ENCODE data around the gene ETNK2. TPM values are rescaled to one million over a fixed set of nuclear protein-coding genes. Genes with fewer than 3 reads are reported as not detected.

Gene ETNK2
- total and polyA plus RNA-seq, 2 of the 4 experiments (the other 2 are of a cell fraction), result 18.9 to 26.0 TPM

- H2BK120ac ChIP-seq (ENCODE audit: low read depth, low read length), result no peak overlapping the region
- in situ Hi-C loops (cut with MboI; ENCODE audit: low sequenced_read_pairs), result no loop called here
- CTCF ChIA-PET, result interaction anchor here (1.5 kb wide), 1 partner anchor 270 kb away, joined by 3 read pairs; no protein-coding TSS in a partner anchor
These were observed 10.7 kb downstream of the ETNK2 start for GRCh38 chr1:204141131-204141530.

More at GRCh38 chr1:204141131-204141530, 10.7 kb downstream of the ETNK2 start:
- H4K91ac ChIP-seq (ENCODE audit: insufficient read depth, low read depth, low read length), result no peak overlapping the region
- no peak overlapping the region for H2AK9ac ChIP-seq (replicated peaks; ENCODE audit: low read depth, low read length, poor library complexity)
- H3K4me2 ChIP-seq (ENCODE audit: low read depth, low read length), result no peak overlapping the region
- dilution Hi-C loops (cut with HindIII; ENCODE audit: low sequenced_read_pairs, unreplicated experiment), result loop anchor here (25.0 kb wide), 1 partner anchor 279 kb away; the partner anchor contains the start of gene SNRPE
- 100% methylated on average over 1 of the region's 3 CpGs; no CpG with 5 or more reads in 1 of the 2 experiments for WGBS, 2 experiments (ENCODE audit: extremely low coverage in 2 of 2, insufficient read length in 1 of 2)
- H3K23ac ChIP-seq (ENCODE audit: low read depth, low read length), result no peak overlapping the region
- H2AFZ ChIP-seq (replicated peaks; ENCODE audit: low read length, poor library complexity), result no peak overlapping the region
- no peak for DNase-seq
- POLR2A ChIA-PET (ENCODE audit: unreplicated experiment), result no interaction called here
- intact Hi-C loops (cut with micrococcal nuclease), result no loop called here
- no peak overlapping the region for H2BK15ac ChIP-seq (ENCODE audit: low read depth, low read length)
- H3K4me3 ChIP-seq (ENCODE audit: insufficient read depth, low read depth, low read length), result no peak overlapping the region
- H3K9me1 ChIP-seq (ENCODE audit: insufficient read depth, low read length), result no peaks in the 10 kb centered on the region
- peaks cover 32% of the 10 kb centered on the region for H3K36me3 ChIP-seq (ENCODE audit: control insufficient read depth, insufficient read depth, low read length)
- H4K20me1 ChIP-seq (ENCODE audit: insufficient read depth, low read length), result no peaks in the 10 kb centered on the region
- no TSS peak for BruUV-seq (replicated peaks)
- H3K9ac ChIP-seq (ENCODE audit: low read depth, low read length), result no peak overlapping the region
- no peak overlapping the region for H4K8ac ChIP-seq (ENCODE audit: low read depth in 2 of 2, low read length in 2 of 2)
- no peaks in the 10 kb centered on the region for H3K4me1 ChIP-seq (ENCODE audit: control insufficient read depth, insufficient read depth, low read length)
- no peak for TF ChIP-seq POLR2A (IDR thresholded peaks at IDR 0.05; ENCODE audit: low read depth, low read length)
- TF ChIP-seq USF2 (IDR thresholded peaks at IDR 0.05; ENCODE audit: low read depth, low read length), result no peak
- TF ChIP-seq RFX5 (IDR thresholded peaks at IDR 0.05; ENCODE audit: low read depth, low read length), result no peak
- TF ChIP-seq CEBPB (IDR thresholded peaks at IDR 0.05; ENCODE audit: low read depth, low read length), result no peak
- TF ChIP-seq BHLHE40 (IDR thresholded peaks at IDR 0.05; ENCODE audit: low read depth, low read length), result no peak
- no peak for TF ChIP-seq NFE2L2 (IDR thresholded peaks at IDR 0.05; ENCODE audit: low read depth, low read length)
- TF ChIP-seq SMC3 (IDR thresholded peaks at IDR 0.05; ENCODE audit: low read depth, low read length), result no peak
- TF ChIP-seq FOS (IDR thresholded peaks at IDR 0.05; ENCODE audit: low read depth, low read length), result no peak
- TF ChIP-seq MXI1 (IDR thresholded peaks at IDR 0.05; ENCODE audit: borderline replicate concordance, low read depth, low read length), result no peak
- no peak for TF ChIP-seq MAZ (IDR thresholded peaks at IDR 0.05; ENCODE audit: borderline replicate concordance, low read depth, low read length)
- no peak for TF ChIP-seq MAFK (IDR thresholded peaks at IDR 0.05; ENCODE audit: low read depth, low read length)
- no peak for TF ChIP-seq CHD1 (IDR thresholded peaks at IDR 0.05; ENCODE audit: low read depth, low read length)
- TF ChIP-seq ELK1 (IDR thresholded peaks at IDR 0.05; ENCODE audit: borderline replicate concordance, low read depth, low read length), result no peak
- H3K56ac ChIP-seq (ENCODE audit: extremely low read depth, insufficient read depth, low read length), result no peak overlapping the region
- no peak overlapping the region for H3K14ac ChIP-seq (replicated peaks; ENCODE audit: low read depth, low read length)
- H2AK5ac ChIP-seq (ENCODE audit: low read depth, low read length), result no peak overlapping the region
- no peak overlapping the region for H2BK5ac ChIP-seq (ENCODE audit: low read depth, low read length, poor library complexity, severe bottlenecking)
- H3K9me3 ChIP-seq (ENCODE audit: control insufficient read depth, insufficient read depth, low read length), result no peaks in the 10 kb centered on the region
- H3K27me3 ChIP-seq (ENCODE audit: control insufficient read depth, insufficient read depth, low read length), result no peaks in the 10 kb centered on the region
- no peak overlapping the region for H3K18ac ChIP-seq (ENCODE audit: low read depth, low read length)
- H2BK20ac ChIP-seq (ENCODE audit: low read depth, low read length), result no peak overlapping the region
- no peak overlapping the region for H3K4ac ChIP-seq (ENCODE audit: low read depth, low read length)
- no peak for ATAC-seq (ENCODE audit: low read depth)
- H4K5ac ChIP-seq (ENCODE audit: low read depth, low read length), result no peak overlapping the region
- H3K79me1 ChIP-seq (ENCODE audit: low read depth in 1 of 2, low read length in 2 of 2), result no peaks in the 10 kb centered on the region; a peak in 1 of 4 replicates
- no peak overlapping the region for H3K27ac ChIP-seq (ENCODE audit: insufficient read depth, low read length)
